Stimulated activated CD4-positive, alpha-beta T cell treated with anti-CD3 and anti-CD28 coated beads, Interleukin-2, amount 100 ng/mL, for 24 hours (primary cell): Measurements from ENCODE around the gene GLRA3.
"Not testable (repeated sequence)": the region's sequence is repeated elsewhere in the genome, so short reads cannot be mapped to it uniquely, and the experiment has no call there.

ENCODE experiments used
- DNase-seq, 2 donors: peaks; one replicate each; pipeline ENCODE4 v3.0.0-alpha.2; 2020

The GLRA3 gene

DNA sequence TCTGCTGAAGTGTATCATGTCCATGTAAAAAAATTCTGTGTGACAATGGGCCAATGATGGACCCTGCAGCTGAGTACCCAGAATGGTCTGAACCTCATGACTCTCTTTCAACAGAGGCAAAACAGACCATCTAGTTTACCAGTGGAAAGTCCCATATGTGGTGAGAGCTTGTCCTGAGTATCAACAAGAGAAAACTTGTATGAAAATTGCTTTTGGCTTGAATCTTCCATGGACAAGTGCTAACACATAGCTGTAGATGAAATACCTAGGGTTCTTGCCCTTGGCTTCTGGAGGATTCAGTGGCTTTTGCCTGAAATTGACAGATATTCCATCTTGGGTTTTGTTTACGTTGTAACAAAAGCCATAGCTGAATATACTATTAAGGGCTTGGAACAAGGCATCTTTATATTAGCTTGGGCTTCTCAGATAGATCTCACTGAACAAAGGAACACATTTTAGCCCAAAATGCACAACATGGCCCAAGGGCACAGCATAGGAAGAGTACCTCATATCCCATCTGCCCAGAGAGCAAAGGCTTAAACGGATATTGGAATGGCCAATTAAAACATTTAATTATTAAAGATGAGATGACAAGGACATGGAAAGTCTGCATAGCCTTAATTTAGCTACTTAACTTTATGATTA is 178.2 kb downstream of the GLRA3 start:
- DNase-seq: no peak

- no peak for DNase-seq
Observed at GRCh38 chr4:174648812-174649211, 180.2 kb downstream of the GLRA3 start.

GRCh38 chr4:174646326-174646725 is 182.7 kb downstream of the GLRA3 start:
- no peak for DNase-seq

- no peak for DNase-seq
Observed at GRCh38 chr4:174640146-174640545, 188.9 kb downstream of the GLRA3 start.

- no peak for DNase-seq
Observed at GRCh38 chr4:174635732-174636131, 193.3 kb downstream of the GLRA3 start.

DNA sequence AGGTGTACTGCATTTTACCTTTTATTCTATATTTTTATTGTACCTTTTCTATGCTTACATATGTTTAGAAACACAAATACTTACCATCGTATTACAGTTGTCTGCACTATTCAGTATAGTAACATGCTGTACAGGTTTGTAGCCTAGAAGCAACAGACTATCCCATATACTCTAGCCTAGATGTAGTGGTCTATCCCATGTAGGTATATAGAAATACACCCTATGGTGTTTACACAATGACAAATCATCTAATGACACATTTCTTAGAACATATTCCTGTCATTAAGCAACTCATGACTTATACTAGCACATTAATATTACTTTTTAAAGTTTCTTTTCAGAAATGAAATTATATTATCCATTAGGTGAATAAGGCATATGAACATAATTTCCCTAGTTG is 195.6 kb downstream of the GLRA3 start:
- no peak for DNase-seq

GRCh38 chr4:174631901-174632758 is 196.9 kb downstream of the GLRA3 start:
- DNase-seq: no peak

DNA sequence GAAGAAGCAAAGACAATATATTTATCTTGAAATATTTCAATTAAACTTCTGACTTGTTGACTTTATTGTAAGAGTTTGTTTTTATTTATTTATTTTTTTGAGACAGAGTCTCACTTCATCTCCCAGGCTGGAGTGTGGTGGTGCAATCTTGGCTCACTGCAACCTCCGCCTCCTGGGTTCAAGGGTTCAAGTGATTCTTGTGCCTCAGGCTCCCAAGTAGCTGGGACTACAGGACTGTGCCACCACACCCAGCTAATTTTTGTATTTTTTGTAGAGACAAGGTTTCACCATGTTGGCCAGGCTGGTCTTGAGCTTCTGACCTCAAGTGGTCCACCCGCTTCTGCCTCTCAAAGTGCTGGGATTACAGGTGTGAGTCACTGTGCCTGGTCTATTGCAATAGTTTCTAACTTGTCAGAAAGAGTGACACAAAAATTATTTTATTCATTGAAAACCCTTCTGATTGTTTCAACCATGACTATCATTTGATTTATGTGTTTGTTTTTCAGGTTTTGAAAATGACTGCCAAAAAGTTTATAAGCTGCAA is 199.1 kb downstream of the GLRA3 start:
- DNase-seq: not testable (repeated sequence)

DNA sequence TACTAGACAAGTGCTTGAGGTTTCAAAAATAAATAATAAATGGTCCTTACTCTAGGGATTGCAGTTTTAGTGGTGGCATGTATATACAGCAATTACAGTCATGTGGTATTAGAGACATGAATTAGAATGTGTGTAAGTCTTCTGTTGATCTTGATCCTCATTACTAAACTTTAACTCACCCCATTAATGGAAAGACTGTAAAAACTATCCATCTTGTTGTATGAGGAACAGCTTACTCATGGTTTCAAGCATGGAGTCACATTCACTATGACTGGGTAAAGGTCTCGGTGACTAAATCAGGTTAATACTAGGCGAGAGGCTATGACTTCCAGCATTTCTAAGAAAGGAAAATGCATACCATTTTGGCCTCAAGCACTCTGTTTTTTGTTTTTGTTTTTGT is 199.8 kb downstream of the GLRA3 start:
- no peak for DNase-seq

- DNase-seq: no peak
Observed at GRCh38 chr4:174628191-174628590, 200.9 kb downstream of the GLRA3 start.

DNA sequence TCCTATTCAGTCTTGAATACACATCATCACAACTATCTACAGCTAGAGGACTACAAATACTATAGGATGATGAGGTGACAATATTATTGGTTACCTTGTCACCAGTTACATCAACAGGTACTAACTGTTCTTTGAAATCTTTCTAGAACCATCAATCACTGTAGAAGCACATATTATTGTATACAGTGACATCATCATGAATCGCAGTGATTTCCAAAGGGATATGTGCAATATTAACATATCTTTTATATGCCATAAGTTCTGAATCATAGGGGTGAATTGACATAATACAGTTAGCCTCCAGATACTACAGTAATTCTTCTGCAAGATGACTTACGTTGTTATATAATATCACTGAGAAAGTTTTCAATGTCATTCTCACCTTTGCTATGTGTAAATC is 201.6 kb downstream of the GLRA3 start:
- DNase-seq: no peak

GRCh38 chr4:174626342-174627008 is 202.6 kb downstream of the GLRA3 start:
- DNase-seq: no peak

GRCh38 chr4:174616661-174617060 is 212.4 kb downstream of the GLRA3 start:
- no peak for DNase-seq

- DNase-seq: no peak
Observed at GRCh38 chr4:174613979-174614378, 215.1 kb downstream of the GLRA3 start.

DNA sequence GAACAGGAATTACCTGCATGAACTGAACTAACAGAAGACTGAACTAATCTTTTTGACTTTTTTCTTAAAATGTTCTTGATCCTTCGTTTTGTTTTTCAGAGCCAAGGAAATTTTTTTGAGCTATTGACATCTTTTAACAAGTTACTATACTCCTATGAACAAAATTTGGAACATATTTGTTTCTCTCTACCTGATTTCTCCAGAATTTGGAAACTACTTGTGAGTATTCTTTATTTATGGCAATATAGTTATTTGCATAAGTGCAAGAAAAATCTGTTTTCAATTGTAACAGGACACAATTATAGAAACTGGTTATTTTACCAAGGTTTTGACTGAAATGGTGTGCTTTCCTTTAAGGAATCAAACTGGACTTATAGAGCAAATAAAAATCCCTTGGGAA is 217.3 kb downstream of the GLRA3 start:
- no peak for DNase-seq

DNA sequence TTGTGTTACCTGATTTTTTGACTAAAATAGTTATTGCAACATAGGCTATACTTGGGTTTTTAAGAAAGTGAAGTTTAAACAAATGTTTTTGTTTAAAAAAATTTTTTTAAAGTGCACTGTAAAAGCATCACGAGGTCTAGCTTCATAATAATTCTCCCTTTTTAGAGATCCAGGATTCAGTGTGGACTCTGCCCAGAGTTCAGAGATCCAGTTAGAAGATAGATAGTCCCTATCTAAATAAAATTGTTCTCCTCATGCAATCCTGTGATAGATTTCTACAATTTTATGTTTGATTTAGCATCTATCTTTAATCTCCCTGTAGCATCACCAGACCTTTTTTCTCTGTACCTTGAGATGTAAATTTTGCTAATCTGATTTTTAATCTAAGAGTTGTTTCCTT is 221.3 kb downstream of the GLRA3 start:
- DNase-seq: no peak

DNA sequence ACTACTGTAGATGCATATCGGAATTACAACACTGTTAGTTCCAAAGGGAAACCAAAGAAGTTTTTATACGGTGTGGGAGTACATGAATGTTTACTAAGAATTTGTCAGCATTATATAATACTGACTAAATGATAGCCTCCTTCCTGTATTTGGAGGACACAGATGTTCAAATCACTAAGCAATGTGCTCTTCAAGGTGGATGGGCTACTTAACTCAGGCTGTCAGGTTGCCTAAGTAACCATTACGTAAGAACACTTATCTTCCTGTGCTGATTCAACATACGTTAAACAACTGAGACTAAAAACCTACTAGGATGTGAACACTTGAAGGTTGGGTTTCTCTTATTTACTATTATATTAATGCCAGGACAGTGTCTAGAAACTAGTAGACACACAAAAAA is 224.8 kb downstream of the GLRA3 start:
- no peak for DNase-seq

GRCh38 chr4:174600391-174600790 is 228.7 kb downstream of the GLRA3 start:
- DNase-seq: no peak

DNA sequence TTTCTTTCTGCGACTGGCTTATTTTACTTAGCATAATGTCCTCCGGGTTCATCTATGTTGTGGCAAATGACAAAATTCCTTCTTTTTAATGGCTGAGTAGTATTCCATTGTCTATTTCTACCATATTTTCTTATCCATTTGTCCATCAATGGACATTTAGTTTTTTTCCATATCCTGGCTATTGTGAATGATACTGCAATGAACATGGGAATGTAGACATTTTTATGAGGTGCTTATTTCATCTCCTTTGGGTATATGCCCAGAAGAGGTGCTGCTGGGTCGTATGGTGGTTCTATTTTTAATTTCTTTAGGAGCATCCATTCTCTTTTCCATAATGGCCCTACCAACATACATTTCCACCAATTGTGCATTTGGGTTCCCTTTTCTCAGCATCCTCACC is 230.2 kb downstream of the GLRA3 start:
- no peak for DNase-seq

GRCh38 chr4:174596513-174596912 is 232.5 kb downstream of the GLRA3 start:
- no peak for DNase-seq

DNA sequence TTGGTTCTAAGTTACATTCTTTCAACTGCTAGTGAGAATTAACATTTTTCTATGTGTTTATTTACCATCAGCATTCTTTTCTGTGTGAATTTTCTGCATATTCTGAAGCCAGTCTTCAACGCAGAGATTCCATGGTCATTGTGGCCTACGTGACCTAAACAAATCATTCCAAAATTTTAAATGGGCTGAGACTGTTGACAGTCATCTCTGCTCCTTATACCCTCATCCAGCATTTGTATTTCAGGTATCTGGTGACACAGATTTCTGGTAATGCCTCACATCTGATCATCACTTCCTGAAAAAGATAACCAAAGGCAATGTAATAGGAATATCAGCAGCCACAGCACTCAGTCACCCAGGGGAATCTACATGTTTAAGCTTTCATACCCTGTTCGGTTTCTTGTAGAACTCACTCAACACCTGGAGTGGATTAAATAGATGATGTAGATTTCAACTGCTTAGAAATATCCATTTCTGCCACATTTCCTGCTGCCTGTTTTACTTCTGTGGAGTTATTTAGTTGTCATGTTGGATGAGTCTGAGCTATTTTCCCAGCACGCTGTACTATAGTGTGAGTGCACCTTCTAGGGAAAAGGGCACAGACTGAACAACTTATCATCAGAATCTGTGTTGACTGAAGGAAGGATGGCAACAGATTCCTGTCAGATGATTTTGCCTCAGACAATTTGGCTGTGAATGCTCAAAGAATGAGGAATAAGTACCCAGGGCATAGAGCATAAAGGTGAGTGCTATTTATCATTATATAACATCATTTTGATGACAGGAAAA is 233.7 kb downstream of the GLRA3 start:
- DNase-seq: no peak

- no peak for DNase-seq
Observed at GRCh38 chr4:174593701-174594100, 235.3 kb downstream of the GLRA3 start.

DNA sequence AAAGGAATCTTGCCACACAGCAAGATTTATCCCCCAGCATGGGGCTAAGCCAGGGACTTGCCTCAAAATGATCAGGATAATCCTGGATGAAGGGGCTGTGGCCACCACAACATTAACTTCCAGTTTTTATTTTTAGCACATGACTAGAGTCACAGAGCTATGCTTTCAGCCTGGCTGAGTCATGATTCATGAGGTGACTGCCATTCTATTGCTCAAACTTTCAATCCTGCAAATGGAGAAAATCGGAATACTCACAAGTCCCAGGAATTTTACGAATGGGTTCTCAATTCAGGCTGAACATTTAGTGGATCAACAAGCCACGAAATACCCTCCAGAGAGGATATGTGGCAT is 236.1 kb downstream of the GLRA3 start:
- no peak for DNase-seq
